Measurements from ENCODE around the gene ISG20L2.
"Not testable (repeated sequence)": the region's sequence is repeated elsewhere in the genome, so short reads cannot be mapped to it uniquely, and the experiment has no call there.

Gene ISG20L2

DNA sequence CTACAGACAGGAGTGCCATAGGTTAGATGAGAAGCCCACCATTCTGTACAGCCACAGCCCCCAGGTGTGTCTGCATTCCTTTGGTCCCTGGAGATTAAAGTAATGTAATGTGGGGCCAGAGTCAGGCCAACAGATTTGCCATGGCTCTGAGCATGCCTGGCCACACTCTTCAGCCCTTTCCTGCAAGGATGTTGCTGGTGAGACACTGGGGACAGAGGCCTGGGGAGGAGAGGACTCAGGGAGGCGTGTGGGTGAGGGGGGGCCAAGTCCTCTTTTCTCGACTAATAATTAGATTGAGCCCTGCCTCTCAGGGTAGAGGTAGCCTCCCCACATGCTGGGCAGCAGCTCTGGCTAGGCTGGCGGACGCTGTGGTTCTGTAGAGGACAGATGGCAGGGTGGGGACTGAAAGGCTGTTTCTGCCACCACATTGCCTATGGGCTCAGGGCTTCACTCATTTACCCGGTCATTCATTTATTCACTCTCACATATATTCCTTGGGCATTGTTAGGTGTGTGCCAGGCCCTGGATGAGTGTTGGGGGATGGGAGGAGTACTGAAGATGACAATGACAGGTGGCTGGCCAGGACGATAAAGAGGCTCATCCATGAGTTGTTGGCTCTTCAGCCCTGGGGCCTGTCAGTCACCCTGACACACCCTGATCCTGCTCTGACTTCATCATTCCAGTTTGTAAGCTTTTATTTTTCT is 31.7 kb upstream of the ISG20L2 start:
- DNase-seq (ENCODE audit: low spot score) = no peak
- TF ChIP-seq, protein P1, sequence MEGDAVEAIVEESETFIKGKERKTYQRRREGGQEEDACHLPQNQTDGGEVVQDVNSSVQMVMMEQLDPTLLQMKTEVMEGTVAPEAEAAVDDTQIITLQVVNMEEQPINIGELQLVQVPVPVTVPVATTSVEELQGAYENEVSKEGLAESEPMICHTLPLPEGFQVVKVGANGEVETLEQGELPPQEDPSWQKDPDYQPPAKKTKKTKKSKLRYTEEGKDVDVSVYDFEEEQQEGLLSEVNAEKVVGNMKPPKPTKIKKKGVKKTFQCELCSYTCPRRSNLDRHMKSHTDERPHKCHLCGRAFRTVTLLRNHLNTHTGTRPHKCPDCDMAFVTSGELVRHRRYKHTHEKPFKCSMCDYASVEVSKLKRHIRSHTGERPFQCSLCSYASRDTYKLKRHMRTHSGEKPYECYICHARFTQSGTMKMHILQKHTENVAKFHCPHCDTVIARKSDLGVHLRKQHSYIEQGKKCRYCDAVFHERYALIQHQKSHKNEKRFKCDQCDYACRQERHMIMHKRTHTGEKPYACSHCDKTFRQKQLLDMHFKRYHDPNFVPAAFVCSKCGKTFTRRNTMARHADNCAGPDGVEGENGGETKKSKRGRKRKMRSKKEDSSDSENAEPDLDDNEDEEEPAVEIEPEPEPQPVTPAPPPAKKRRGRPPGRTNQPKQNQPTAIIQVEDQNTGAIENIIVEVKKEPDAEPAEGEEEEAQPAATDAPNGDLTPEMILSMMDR (IDR thresholded peaks at IDR 0.05; ENCODE audit: extremely low read depth, missing control alignments) = no peak

DNA sequence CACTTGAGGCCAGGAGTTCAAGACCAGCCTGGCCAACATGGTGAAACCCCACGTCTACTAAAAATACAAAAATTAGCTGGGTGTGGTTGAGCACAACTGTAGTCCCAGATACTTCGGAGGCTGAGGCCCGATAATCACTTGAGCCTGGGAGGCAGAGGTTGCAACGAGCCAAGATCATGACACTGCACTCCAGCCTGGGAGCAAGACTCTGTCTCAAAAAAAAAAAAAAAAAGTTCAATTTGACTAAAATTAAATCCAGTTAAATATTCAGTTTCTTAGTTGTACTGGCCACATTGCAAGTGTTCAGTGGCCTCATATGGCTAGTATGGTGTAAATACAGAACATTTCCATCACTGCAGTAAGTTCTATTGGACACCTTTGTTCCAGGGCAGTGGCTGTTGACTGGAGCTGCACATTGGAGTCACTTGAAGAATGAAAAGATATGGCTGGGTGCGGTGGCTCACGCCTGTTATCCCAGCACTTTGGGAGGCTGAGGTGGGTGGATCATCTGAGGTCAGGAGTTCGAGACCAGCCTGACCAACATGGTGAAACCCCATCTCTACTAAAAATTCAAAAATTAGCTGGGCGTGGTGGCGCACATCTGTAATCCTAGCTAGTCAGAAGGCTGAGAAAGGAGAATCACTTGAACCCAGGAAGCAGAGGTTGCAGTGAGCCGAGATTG is 29.1 kb upstream of the ISG20L2 start:
- not testable (repeated sequence) for DNase-seq (ENCODE audit: low spot score)

DNA sequence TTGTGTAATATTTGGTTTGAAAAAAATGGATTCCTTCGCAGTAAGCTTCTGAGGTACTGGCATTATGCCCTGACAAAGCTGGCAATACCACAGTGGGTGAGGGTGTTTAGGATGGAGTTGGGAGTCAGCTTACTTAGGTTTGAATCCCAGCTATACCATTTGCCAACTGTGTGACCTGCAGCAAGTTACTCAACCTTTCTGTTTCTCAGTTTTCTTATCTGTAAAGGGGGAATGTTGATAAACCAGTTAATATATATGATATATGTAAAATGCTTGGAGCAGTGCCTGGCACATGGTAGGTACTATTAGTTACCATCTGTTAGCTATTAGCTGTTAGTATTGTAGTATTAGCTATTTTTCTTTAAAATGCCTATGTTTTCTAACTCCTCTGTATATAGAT is 27.8 kb upstream of the ISG20L2 start:
- TF ChIP-seq, protein P1 (IDR thresholded peaks at IDR 0.05; ENCODE audit: extremely low read depth, missing control alignments) = no peak
- no peak for DNase-seq (ENCODE audit: low spot score)

DNA sequence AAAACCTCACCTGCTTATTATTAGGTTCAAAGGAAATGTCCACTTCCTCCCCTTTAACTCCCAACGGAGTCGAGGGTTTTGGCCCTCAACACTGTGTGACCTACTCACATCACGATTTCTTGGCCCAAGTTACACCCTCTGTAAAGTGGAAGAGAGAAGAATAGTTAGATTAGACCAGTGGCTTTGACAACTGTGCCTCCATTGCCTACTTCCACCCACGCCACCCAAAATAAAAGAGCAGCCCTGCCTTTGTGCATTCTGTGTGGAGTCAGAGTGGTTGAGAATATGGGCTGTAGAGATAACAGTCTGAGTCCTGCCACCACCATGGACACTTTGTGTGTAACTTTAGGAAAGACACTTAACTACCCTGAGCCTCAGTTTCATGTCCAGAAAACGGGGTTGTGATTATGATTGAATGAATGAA is 27.0 kb upstream of the ISG20L2 start:
- TF ChIP-seq, protein P1 (IDR thresholded peaks at IDR 0.05; ENCODE audit: extremely low read depth, missing control alignments) = no peak
- DNase-seq (ENCODE audit: low spot score) = no peak

DNA sequence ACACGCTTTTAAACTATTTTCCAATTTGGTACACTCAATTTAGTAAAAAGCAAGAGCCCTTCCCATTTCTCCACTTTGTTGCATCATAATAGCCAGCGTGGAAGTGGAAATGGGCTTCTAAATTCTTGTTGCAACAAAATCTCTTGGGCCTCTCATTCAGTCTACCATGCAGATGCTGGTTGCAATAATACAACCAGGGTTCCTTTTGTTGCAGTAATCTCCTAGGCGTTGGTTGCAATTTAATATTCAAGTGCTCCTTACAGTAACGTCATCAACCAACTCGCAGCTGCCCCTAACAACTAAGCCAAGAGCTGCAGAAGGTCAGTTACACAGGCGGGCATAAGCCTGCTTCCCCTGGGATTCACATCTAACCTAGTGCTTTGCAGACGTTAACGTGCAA is 25.7 kb upstream of the ISG20L2 start:
- TF ChIP-seq, protein P1 (IDR thresholded peaks at IDR 0.05; ENCODE audit: extremely low read depth, missing control alignments) = no peak
- DNase-seq (ENCODE audit: low spot score) = no peak

DNA sequence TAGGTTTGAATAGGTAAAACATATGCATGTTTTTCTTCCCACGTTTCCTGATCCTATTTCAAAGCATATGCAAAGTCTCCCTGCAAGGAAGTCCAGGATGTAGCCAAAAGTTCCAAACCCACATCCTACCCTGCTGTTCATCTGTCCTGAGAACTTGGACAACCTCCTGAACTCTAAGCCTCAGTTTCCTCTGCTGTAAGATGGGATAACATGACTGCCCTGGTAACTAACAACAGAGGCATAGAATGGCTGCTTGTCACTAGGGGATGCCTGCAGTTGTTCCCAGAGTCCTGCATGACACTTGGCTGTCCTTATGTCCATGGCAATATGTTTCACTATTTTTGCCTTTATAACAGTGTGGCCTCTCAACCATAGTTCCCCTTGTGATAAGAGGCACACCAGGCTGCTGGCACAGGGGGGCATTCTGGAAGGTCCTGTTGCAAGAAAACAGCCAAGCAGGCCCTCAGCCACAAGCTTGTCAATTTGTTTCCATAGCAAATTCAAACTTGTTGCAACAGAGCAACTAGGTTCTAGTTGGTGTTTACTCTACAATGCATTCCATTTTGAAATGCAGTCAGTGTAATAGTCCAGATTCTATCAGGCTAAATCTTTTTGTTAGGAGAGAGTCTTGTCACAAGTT is 24.4 kb upstream of the ISG20L2 start:
- TF ChIP-seq, protein P1 (IDR thresholded peaks at IDR 0.05; ENCODE audit: extremely low read depth, missing control alignments) = no peak
- no peak for DNase-seq (ENCODE audit: low spot score)

DNA sequence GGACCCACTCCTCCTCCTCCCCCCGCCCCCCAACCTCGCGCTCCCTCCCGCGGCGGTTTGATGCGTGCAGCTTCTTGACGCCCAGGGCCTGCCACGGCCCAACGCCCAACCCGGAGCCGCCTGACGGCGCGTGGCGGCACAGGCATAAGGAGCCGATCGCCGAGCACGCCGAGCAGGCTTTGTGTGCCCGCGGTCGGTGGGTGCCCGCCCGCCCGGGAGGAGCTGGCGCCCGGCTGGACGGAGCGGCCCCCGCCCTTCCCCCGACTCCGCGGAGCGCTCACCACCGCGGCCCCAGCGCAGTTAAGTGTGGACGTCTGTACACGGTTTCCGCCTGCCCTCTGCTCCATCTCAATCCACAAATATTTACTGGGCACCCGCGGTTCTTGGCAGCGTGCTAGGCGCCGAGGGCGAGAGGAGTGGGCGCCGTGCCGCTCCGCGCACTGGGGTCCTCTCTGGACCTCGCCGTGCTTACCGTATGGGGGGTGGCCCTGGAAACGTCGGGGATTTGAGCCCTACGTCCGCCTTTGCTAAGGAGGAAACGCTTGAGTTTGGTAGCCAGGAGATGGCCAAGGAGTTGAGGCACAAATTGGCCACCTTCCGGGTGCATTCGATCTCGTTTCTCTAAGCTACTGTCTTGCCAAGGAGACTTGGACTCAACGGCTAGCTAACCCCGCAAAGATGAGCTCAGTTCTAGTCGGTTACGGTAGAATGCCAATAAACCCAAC is 23.4 kb upstream of the ISG20L2 start:
- DNase-seq (ENCODE audit: low spot score) = peak; percentile 98
- TF ChIP-seq, protein P1 (IDR thresholded peaks at IDR 0.05; ENCODE audit: extremely low read depth, missing control alignments) = no peak
